Keratinocyte (primary cell): ENCODE results near the gene DYRK2. TPM values are rescaled to one million over a fixed set of nuclear protein-coding genes. Genes with fewer than 3 reads are reported as not detected.

ENCODE experiments used
- DNase-seq: peaks from one replicate; pipeline ENCODE4 v3.0.0-alpha.2; 2011; ENCODE audit warnings: low read depth, missing footprints, low spot score
- FAIRE-seq: peaks from 2 replicates; lab custom pipeline; 2011; peaks lifted over from hg19 to GRCh38; lab: Jason Lieb, UNC
- H2AFZ ChIP-seq: 2 replicates; pipeline ENCODE4 v1.6.0; 2012; ENCODE audit warnings: low read length, control low read depth, inconsistent platforms; ENCODE audit not compliant: control insufficient read depth
- H3K27ac ChIP-seq: 2 replicates; pipeline ENCODE4 v1.5.1; 2011; ENCODE audit warnings: low read length; ENCODE audit not compliant: control insufficient read depth, insufficient read depth
- H3K27me3 ChIP-seq: 3 replicates; pipeline ENCODE4 v1.6.0; 2011; ENCODE audit warnings: low read length; ENCODE audit not compliant: control insufficient read depth, insufficient read depth; ENCODE audit errors: extremely low read depth
- H3K36me3 ChIP-seq, 2 experiments: 2 replicates in 1 of 2; 3 replicates in 1 of 2; pipeline ENCODE4 v1.5.1; 2011; ENCODE audit warnings: low read length in 2 of 2, mild to moderate bottlenecking in 1 of 2; ENCODE audit not compliant: control insufficient read depth in 2 of 2, insufficient read depth in 2 of 2; ENCODE audit errors: extremely low read depth in 1 of 2
- H3K4me1 ChIP-seq: 3 replicates; pipeline ENCODE4 v1.5.1; 2011; ENCODE audit warnings: low read length; ENCODE audit not compliant: control insufficient read depth, insufficient read depth; ENCODE audit errors: extremely low read depth
- H3K4me2 ChIP-seq: 3 replicates; pipeline ENCODE4 v1.6.0; 2011; ENCODE audit warnings: low read depth, low read length; ENCODE audit not compliant: control insufficient read depth, insufficient read depth; ENCODE audit errors: extremely low read depth
- H3K4me3 ChIP-seq, 3 experiments: fragments of 200-600 bp in 1 of 3; sonication (generic) in 1 of 3; 2 replicates in 2 of 3; 3 replicates in 1 of 3; pipeline ENCODE4 v1.5.1; 2011 to 2016; ENCODE audit warnings: low read length in 3 of 3, mild to moderate bottlenecking in 3 of 3, control low read depth in 2 of 3, inconsistent platforms in 1 of 3, low read depth in 1 of 3, mixed read lengths in 1 of 3, mixed run types in 1 of 3, moderate library complexity in 1 of 3; ENCODE audit not compliant: control insufficient read depth in 2 of 3, insufficient read depth in 2 of 3; ENCODE audit errors: extremely low read depth in 1 of 3
- H3K79me2 ChIP-seq: 2 replicates; pipeline ENCODE4 v1.6.0; 2012; ENCODE audit warnings: low read length; ENCODE audit not compliant: control insufficient read depth, insufficient read depth
- H3K9ac ChIP-seq: 3 replicates; pipeline ENCODE4 v1.6.0; 2011; ENCODE audit warnings: low read length; ENCODE audit not compliant: control insufficient read depth, insufficient read depth; ENCODE audit errors: extremely low read depth
- H3K9me1 ChIP-seq: 3 replicates; pipeline ENCODE4 v1.6.0; 2011; ENCODE audit warnings: low read length; ENCODE audit not compliant: control insufficient read depth, insufficient read depth; ENCODE audit errors: extremely low read depth
- H3K9me3 ChIP-seq: 2 replicates; pipeline ENCODE4 v1.5.1; 2012; ENCODE audit warnings: low read depth, low read length; ENCODE audit not compliant: control insufficient read depth
- H4K20me1 ChIP-seq: 3 replicates; pipeline ENCODE4 v1.6.0; 2011; ENCODE audit warnings: low read length; ENCODE audit not compliant: control insufficient read depth, insufficient read depth; ENCODE audit errors: extremely low read depth
- EZH2 ChIP-seq: IDR thresholded peaks from one replicate; pipeline ENCODE4 v1.6.1; 2012; ENCODE audit warnings: inconsistent platforms, mild to moderate bottlenecking, low read length, moderate library complexity
- dilution Hi-C: fragments of 300-500 bp; cut with MboI; formaldehyde crosslinking; loops from one replicate; pipeline ENCODE4 v1.7.0; 2020; ENCODE audit warnings: low sequenced_read_pairs; ENCODE audit not compliant: extremely low pct_ligation_motif_present
- polyA plus RNA-seq, 5 experiments: library from polyadenylated mRNA; depleted of rRNA in 3 of 5; stranded (reverse) in 3 of 5; stranded (forward) in 1 of 5; unstranded in 1 of 5; fragments of >200 nt; gene quantifications; 1 replicate in 1 of 5; 2 replicates in 3 of 5; 3 replicates in 1 of 5; pipeline versions ENCODE4 v1.2.1 to v1.2.3, GENCODE V29; 2011 to 2012; ENCODE audit warnings: missing spikeins in 2 of 5, low read depth in 1 of 5, low replicate concordance in 1 of 5
- TF ChIP-seq, protein P1 (sequence below), 3 experiments: IDR thresholded peaks in 1 of 3; conservative IDR thresholded peaks in 1 of 3; optimal IDR thresholded peaks in 1 of 3; 2 replicates in 2 of 3; 3 replicates in 1 of 3; pipeline versions ENCODE3 to v1.5.1; 2011; ENCODE audit warnings: low read length in 3 of 3, mild to moderate bottlenecking in 3 of 3, moderate library complexity in 2 of 3, control low read depth in 1 of 3, inconsistent platforms in 1 of 3; ENCODE audit not compliant: insufficient read depth in 2 of 3; ENCODE audit errors: extremely low read depth in 1 of 3

Gene DYRK2
- polyA plus RNA-seq, 1 donor (not counting 4 experiments of a cell fraction or from before 2014, with no cell fraction given) = 22.7 TPM

DNA sequence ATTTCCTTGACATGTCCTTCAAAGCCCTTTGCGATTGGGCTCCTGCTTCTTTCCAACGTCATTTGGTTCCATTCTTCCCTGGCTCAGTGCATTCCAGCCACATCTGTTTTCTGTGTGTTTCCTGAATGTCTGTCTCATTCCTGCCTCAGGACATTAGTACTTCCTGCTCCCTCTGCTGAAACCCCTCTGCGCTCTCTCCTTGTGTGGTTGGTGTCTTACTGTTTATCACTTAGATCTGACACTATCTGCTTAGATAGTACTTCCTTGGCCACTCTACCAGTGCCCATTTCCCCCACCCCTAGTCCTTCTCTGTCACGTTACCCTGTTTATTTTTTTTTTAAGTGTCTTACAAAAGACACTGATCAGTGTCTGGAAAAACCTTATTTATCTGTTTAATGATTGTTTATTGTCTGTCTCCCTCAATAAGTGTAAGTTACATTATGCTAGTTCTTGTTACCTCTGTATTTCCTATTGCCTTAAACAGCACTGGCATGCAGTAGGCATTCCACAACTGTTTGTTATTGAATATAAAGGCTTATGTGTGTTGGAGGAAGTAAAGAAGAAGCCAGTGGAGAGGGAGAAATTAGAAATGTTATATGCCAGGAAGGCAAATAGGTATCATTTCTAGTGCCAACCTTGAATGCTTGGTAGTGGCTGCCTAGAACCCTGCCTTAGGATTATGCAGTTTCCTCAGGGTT lies 21.5 kb downstream of the DYRK2 start:
- H3K9me3 ChIP-seq = peaks cover 3% of the 10 kb centered on the region
- H4K20me1 ChIP-seq = no peaks in the 10 kb centered on the region
- dilution Hi-C loops = no loop called here

DNA sequence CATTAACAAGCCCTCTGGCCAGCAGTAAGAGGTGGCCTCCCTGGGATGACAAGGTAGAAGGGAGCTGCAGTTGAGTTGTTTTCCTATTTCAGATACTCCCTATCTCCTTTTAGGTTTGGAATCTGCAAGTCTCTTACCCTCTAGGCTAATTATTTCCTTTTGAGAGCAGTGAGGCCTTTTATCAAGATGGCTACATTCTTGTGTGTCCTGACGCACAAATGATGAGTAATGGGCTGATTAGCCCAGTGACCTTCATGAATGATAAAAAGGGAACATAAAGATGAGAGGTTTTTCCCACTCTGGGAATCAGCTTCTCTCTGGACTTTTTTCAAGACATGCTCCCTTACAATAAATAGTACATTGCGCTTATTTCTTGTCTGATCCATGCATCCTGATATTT lies 22.9 kb downstream of the DYRK2 start:
- no peaks in the 10 kb centered on the region for H3K27me3 ChIP-seq
- no peaks in the 10 kb centered on the region for H3K36me3 ChIP-seq
- H2AFZ ChIP-seq = no peak overlapping the region
- dilution Hi-C loops = no loop called here
- FAIRE-seq (no peak), DNase-seq (no peak)
- no peak overlapping the region for H3K27ac ChIP-seq
- no peaks in the 10 kb centered on the region for H3K79me2 ChIP-seq
- H3K4me1 ChIP-seq = peaks cover 12% of the 10 kb centered on the region
- H3K9ac ChIP-seq = no peak overlapping the region
- no peak overlapping the region for H3K4me3 ChIP-seq
- no peak for TF ChIP-seq EZH2
- TF ChIP-seq, protein P1, sequence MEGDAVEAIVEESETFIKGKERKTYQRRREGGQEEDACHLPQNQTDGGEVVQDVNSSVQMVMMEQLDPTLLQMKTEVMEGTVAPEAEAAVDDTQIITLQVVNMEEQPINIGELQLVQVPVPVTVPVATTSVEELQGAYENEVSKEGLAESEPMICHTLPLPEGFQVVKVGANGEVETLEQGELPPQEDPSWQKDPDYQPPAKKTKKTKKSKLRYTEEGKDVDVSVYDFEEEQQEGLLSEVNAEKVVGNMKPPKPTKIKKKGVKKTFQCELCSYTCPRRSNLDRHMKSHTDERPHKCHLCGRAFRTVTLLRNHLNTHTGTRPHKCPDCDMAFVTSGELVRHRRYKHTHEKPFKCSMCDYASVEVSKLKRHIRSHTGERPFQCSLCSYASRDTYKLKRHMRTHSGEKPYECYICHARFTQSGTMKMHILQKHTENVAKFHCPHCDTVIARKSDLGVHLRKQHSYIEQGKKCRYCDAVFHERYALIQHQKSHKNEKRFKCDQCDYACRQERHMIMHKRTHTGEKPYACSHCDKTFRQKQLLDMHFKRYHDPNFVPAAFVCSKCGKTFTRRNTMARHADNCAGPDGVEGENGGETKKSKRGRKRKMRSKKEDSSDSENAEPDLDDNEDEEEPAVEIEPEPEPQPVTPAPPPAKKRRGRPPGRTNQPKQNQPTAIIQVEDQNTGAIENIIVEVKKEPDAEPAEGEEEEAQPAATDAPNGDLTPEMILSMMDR (optimal IDR thresholded peaks at IDR 0.05 in 1 of 3, IDR thresholded peaks at IDR 0.05 in 1 of 3, conservative IDR thresholded peaks at IDR 0.05 in 1 of 3; ENCODE audit: extremely low read depth in 1 of 3, insufficient read depth in 2 of 3, low read length in 3 of 3) = no peak
- H3K9me1 ChIP-seq = no peaks in the 10 kb centered on the region
- no peak overlapping the region for H3K4me2 ChIP-seq
- no peaks in the 10 kb centered on the region for H4K20me1 ChIP-seq
- peaks cover 3% of the 10 kb centered on the region for H3K9me3 ChIP-seq

More for the DNA sequence above, 21.5 kb downstream of the DYRK2 start:
- H3K9ac ChIP-seq = no peak overlapping the region
- FAIRE-seq (no peak), DNase-seq (no peak)
- no peak overlapping the region for H3K4me2 ChIP-seq
- H2AFZ ChIP-seq = no peak overlapping the region
- no peak for TF ChIP-seq EZH2
- TF ChIP-seq, protein P1 (optimal IDR thresholded peaks at IDR 0.05 in 1 of 3, IDR thresholded peaks at IDR 0.05 in 1 of 3, conservative IDR thresholded peaks at IDR 0.05 in 1 of 3; ENCODE audit: extremely low read depth in 1 of 3, insufficient read depth in 2 of 3, low read length in 3 of 3) = no peak
- H3K4me3 ChIP-seq = no peak overlapping the region
- H3K27ac ChIP-seq = no peak overlapping the region
- peaks cover 6% of the 10 kb centered on the region for H3K4me1 ChIP-seq
- no peaks in the 10 kb centered on the region for H3K27me3 ChIP-seq
- H3K36me3 ChIP-seq = no peaks in the 10 kb centered on the region
- no peaks in the 10 kb centered on the region for H3K9me1 ChIP-seq
- H3K79me2 ChIP-seq = no peaks in the 10 kb centered on the region
